ENCODE results near the gene DAZAP1. TPM values are rescaled to one million over a fixed set of nuclear protein-coding genes. Genes with fewer than 3 reads are reported as not detected.

DAZAP1 gene
- total RNA-seq, 4 donors from 2014 or later = 45.3 to 75.4 (median 64.0) TPM

DNA sequence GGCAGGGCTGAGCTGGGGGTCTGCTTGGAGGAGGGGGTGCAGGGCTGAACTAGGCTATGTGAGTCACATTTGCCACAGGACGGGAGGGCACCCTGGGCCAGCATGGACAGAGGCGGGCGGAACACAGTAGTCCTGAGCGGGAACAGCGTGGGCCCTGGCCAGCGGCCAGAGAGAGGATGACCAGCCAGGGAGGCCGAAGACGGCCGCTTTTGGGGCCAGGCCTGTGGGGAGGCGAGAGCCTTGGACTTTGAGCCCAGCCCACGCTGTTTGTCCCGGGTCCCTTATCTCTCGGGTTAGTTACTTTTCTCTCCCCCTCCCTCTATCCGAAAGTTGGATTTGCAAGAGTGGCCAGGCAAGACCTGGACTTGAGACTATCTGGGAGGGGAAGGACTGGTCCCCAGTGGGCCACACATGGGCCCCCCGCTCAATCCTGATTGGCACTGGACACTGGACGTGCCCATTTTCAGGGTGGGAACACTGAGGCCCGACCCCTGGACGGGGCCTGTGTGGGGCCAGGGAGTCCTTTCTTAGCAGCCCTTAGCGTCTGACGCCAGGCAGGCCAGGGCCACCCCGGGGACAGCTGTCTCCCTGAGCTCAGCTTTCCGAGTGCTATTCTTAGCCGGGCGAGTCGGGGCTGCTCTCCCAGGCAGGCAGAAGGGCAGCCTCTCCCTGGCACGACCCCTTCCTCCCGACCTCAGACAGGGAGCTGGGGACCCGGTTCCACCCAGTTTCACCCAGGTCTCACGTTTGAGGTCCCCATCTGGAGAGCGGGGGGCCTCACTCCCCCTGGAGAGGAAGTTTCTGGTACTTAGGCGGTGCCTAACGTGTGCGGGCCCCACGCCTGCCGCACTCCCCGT lies 6.9 kb upstream of the DAZAP1 start:
- peak overlapping the region; percentile 42 to 64 for H3K4me3 ChIP-seq
- peak; percentile 19 for ATAC-seq
- no peaks in the 10 kb centered on the region for H3K9me3 ChIP-seq
- H3K4me1 ChIP-seq = peaks cover 3 to 50% (median 19%) of the 10 kb centered on the region in 3 donors
- TF ChIP-seq EP300 (IDR thresholded peaks at IDR 0.05) = no peak
- TF ChIP-seq POLR2A (IDR thresholded peaks at IDR 0.05) = no peak
- TF ChIP-seq POLR2AphosphoS5 (IDR thresholded peaks at IDR 0.05) = no peak
- no peak for TF ChIP-seq CTCF (IDR thresholded peaks at IDR 0.05)
- H3K36me3 ChIP-seq = peaks cover 0 to 9% of the 10 kb centered on the region in 2 donors
- H3K27ac ChIP-seq = peak overlapping the region in 1 of 4 donors; percentile 55
- no peaks in the 10 kb centered on the region for H3K27me3 ChIP-seq
- WGBS, 2 donors (ENCODE audit: low coverage in 1 of 2) = 17 to 54% methylated on average over 1 to 13 of the region's 36 CpGs

GRCh38 chr19:1401138-1401888 lies 6.1 kb upstream of the DAZAP1 start, which contains the start of gene GAMT:
Gene GAMT, minus strand, starts transcription at chr19:1401542. Its CDS starts 66 bp downstream, at chr19:1401476.
- 8% methylated on average over 2 of the region's 87 CpGs; no CpG with 5 or more reads in 1 of the 2 donors for WGBS, 2 donors (ENCODE audit: low coverage in 1 of 2)
- peak; percentile 52 for ATAC-seq
- Histone ChIP-seq H3K9me3 (no peaks in the 10 kb centered on the region), H3K27me3 (no peaks in the 10 kb centered on the region), H3K36me3 (peaks cover 0 to 4% of the 10 kb centered on the region in 2 donors), H3K4me3 (peak within 1 kb of the TSS; percentile 42 to 64), H3K27ac (peak within 1 kb of the TSS in 1 of 4 donors; percentile 55), H3K4me1 (peaks cover 3 to 43% (median 13%) of the 10 kb centered on the region in 3 donors)
- TF ChIP-seq POLR2A (IDR thresholded peaks at IDR 0.05) (no peak), CTCF (IDR thresholded peaks at IDR 0.05) (peak in 3 of 4 experiments; percentile 37 to 74 (median 56))

- Histone ChIP-seq H3K9me3 (no peaks in the 10 kb centered on the region), H3K27me3 (no peaks in the 10 kb centered on the region), H3K4me1 (peaks cover 3 to 44% (median 9%) of the 10 kb centered on the region in 3 donors), H3K27ac (no peak overlapping the region), H3K36me3 (peaks cover 0 to 4% of the 10 kb centered on the region in 2 donors), H3K4me3 (peak overlapping the region in 1 of 2 donors; percentile 64)
- 71% methylated on average over 7 of the region's 11 CpGs; no CpG with 5 or more reads in 1 of the 2 donors for WGBS, 2 donors (ENCODE audit: low coverage in 1 of 2)
- ATAC-seq = no peak
- TF ChIP-seq EP300 (IDR thresholded peaks at IDR 0.05) (no peak), POLR2A (IDR thresholded peaks at IDR 0.05) (no peak), CTCF (IDR thresholded peaks at IDR 0.05) (no peak), POLR2AphosphoS5 (IDR thresholded peaks at IDR 0.05) (no peak)
These were observed 5.5 kb upstream of the DAZAP1 start for GRCh38 chr19:1401889-1402217.

GRCh38 chr19:1402411-1403070 lies 4.8 kb upstream of the DAZAP1 start:
- Histone ChIP-seq H3K4me1 (peaks cover 3 to 46% (median 9%) of the 10 kb centered on the region in 3 donors), H3K4me3 (no peak overlapping the region), H3K36me3 (peaks cover 0 to 4% of the 10 kb centered on the region in 2 donors), H3K27ac (no peak overlapping the region), H3K27me3 (no peaks in the 10 kb centered on the region), H3K9me3 (no peaks in the 10 kb centered on the region)
- no peak for ATAC-seq
- 75% methylated on average over 2 of the region's 25 CpGs; no CpG with 5 or more reads in 1 of the 2 donors for WGBS, 2 donors (ENCODE audit: low coverage in 1 of 2)
- TF ChIP-seq POLR2AphosphoS5 (IDR thresholded peaks at IDR 0.05) = no peak
- TF ChIP-seq CTCF (IDR thresholded peaks at IDR 0.05) = no peak
- TF ChIP-seq EP300 (IDR thresholded peaks at IDR 0.05) = no peak
- TF ChIP-seq POLR2A (IDR thresholded peaks at IDR 0.05) = no peak

Data from gastroesophageal sphincter (tissue), 4 donors.